Measurements from ENCODE around the gene DSCAML1. TPM values are rescaled to one million over a fixed set of nuclear protein-coding genes. Genes with fewer than 3 reads are reported as not detected.

Gene DSCAML1
- total RNA-seq, 2 donors from 2014 or later: 0.33 to 1.6 TPM

DNA sequence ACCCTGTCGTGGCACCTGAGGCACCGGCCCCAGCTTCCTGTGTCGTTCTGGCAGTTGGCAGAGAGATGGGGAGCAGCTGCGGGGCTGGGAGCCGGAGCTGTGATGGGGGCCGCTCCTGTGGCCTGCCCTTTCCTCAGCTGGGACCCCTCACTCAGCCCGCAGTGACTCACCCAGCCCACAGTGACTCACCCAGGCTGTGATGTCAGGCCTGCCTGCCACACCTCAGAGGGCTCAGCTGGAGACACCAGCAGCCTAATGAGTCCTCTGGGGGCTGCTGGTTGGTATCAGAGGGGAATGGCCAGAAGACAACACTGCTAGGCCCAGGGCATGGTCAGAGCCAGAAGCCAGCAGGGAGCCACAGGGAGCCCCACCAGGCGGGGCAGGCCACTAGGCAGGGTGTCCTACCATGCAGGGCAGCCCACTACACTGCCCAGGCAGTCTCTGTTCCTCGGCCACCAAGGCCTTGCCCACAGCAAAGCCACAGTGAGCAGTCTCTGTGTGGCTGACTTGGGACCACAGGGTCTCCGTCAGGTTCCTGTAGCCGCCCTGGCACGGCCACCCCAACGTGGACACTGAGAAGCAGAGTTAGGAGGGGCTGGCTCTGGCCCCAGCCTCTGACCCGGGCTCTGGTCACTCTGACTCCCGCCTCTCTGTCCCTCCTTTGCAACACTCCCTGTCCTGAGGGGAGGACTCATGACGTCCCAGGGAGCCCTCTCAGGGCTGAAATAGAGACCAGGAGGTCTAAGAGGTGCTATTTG lies 31.8 kb upstream of the DSCAML1 start:
- no peak overlapping the region for H3K4me3 ChIP-seq
- H3K27ac ChIP-seq: peak overlapping the region; percentile 69 to 88 (median 87)
- H3K4me1 ChIP-seq: peaks cover 87% of the 10 kb centered on the region
- DNase-seq (peak; percentile 40 to 69 (median 50)), ATAC-seq (no peak)
- H3K27me3 ChIP-seq: no peaks in the 10 kb centered on the region
- H3K9me3 ChIP-seq: no peaks in the 10 kb centered on the region
- TF ChIP-seq POLR2A (IDR thresholded peaks at IDR 0.05) (peak in 1 of 3 donors; percentile 11), CTCF (IDR thresholded peaks at IDR 0.05) (no peak)
- no peaks in the 10 kb centered on the region for H3K36me3 ChIP-seq (replicated peaks in 1 of 2; ENCODE audit: insufficient read depth in 1 of 2, low read depth in 2 of 2)
- 52 to 73% methylated on average over 10 to 16 of the region's 16 CpGs for WGBS, 2 donors
- intact Hi-C loops (cut with DNase I): no loop called here

GRCh38 chr11:117827521-117828511 lies 30.8 kb upstream of the DSCAML1 start:
- DNase-seq (peak; percentile 15 to 52 (median 44)), ATAC-seq (no peak)
- H3K4me3 ChIP-seq: no peak overlapping the region
- H3K9me3 ChIP-seq: no peaks in the 10 kb centered on the region
- peak in 2 of 3 donors; percentile 37 to 60 for TF ChIP-seq POLR2A (IDR thresholded peaks at IDR 0.05)
- no peak for TF ChIP-seq CTCF (IDR thresholded peaks at IDR 0.05)
- WGBS, 2 donors: 59 to 61% methylated on average over 13 to 15 of the region's 15 CpGs
- H3K4me1 ChIP-seq: peaks cover 77% of the 10 kb centered on the region
- no peaks in the 10 kb centered on the region for H3K27me3 ChIP-seq
- H3K36me3 ChIP-seq (replicated peaks in 1 of 2; ENCODE audit: insufficient read depth in 1 of 2, low read depth in 2 of 2): no peaks in the 10 kb centered on the region
- intact Hi-C loops (cut with DNase I): no loop called here
- peak overlapping the region; percentile 52 to 88 (median 87) for H3K27ac ChIP-seq

DNA sequence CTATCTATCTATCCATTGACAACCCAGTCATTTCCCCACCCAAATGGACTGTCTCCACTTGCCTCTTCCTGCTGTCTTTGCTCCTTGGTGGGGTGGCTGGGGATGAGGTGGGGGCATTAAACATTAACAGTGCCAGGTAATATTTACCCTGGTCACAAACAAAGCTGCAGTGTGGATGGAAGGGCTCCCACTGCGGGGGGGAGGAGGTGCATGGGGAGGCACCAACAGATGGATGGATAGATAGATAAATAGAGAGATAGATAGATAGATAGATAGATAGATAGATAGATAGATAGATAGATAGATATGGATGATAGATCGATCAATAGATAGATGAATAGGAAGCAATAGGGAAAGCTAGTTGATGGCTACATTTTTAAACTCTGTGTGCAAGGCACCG lies 29.8 kb upstream of the DSCAML1 start:
- 16 to 30% methylated on average over 3 of the region's 3 CpGs for WGBS, 2 donors
- H3K4me1 ChIP-seq: peaks cover 67% of the 10 kb centered on the region

DNA sequence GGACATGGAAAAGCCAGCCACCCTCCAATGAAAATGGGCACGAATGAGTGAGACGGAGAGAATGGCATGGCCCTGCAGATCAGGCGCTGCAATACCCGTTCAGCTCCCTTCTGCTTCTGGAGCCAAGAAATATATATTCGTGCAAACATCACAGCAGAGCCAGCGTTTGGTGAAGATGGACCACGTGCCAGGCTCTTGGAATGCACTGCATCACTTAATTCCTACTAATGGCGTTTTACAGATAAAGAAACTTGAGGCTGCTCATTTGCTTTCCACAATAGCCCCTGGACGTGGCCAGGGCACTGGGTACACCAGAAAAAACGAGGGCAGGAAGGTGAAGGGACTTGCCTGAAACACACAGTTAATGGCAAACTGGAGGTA lies 29.2 kb upstream of the DSCAML1 start:
- Histone ChIP-seq H3K4me3 (no peak overlapping the region), H3K9me3 (no peaks in the 10 kb centered on the region), H3K4me1 (peaks cover 61% of the 10 kb centered on the region), H3K36me3 (replicated peaks in 1 of 2; ENCODE audit: insufficient read depth in 1 of 2, low read depth in 2 of 2) (no peaks in the 10 kb centered on the region), H3K27me3 (no peaks in the 10 kb centered on the region), H3K27ac (peak overlapping the region; percentile 45 to 88 (median 87))
- TF ChIP-seq CTCF (IDR thresholded peaks at IDR 0.05) (no peak), POLR2A (IDR thresholded peaks at IDR 0.05) (no peak)
- DNase-seq: peak in 2 of 4 donors; percentile 5 to 10
- 34 to 50% methylated on average over 10 of the region's 10 CpGs for WGBS, 2 donors
- ATAC-seq: no peak
- intact Hi-C loops (cut with DNase I): no loop called here

More for the DNA sequence above, 29.8 kb upstream of the DSCAML1 start:
- H3K36me3 ChIP-seq (replicated peaks in 1 of 2; ENCODE audit: insufficient read depth in 1 of 2, low read depth in 2 of 2): no peaks in the 10 kb centered on the region
- DNase-seq (peak; percentile 22 to 48 (median 32)), ATAC-seq (peak; percentile 31)
- H3K9me3 ChIP-seq: no peaks in the 10 kb centered on the region
- intact Hi-C loops (cut with DNase I): no loop called here
- no peaks in the 10 kb centered on the region for H3K27me3 ChIP-seq
- H3K4me3 ChIP-seq: no peak overlapping the region
- H3K27ac ChIP-seq: peak overlapping the region; percentile 52 to 88 (median 87)
- TF ChIP-seq POLR2A (IDR thresholded peaks at IDR 0.05): no peak
- TF ChIP-seq CTCF (IDR thresholded peaks at IDR 0.05): no peak
